Fibroblast of skin of left biceps (primary cell): Measurements from ENCODE around the gene ITGA7.
"Not testable (repeated sequence)": the region's sequence is repeated elsewhere in the genome, so short reads cannot be mapped to it uniquely, and the experiment has no call there.

Experiments
- DNase-seq, 2 experiments: peaks; one replicate each; pipeline ENCODE4 v3.0.0-alpha.2; 2013; ENCODE audit warnings: low read depth in 2 of 2

ITGA7 gene

DNA sequence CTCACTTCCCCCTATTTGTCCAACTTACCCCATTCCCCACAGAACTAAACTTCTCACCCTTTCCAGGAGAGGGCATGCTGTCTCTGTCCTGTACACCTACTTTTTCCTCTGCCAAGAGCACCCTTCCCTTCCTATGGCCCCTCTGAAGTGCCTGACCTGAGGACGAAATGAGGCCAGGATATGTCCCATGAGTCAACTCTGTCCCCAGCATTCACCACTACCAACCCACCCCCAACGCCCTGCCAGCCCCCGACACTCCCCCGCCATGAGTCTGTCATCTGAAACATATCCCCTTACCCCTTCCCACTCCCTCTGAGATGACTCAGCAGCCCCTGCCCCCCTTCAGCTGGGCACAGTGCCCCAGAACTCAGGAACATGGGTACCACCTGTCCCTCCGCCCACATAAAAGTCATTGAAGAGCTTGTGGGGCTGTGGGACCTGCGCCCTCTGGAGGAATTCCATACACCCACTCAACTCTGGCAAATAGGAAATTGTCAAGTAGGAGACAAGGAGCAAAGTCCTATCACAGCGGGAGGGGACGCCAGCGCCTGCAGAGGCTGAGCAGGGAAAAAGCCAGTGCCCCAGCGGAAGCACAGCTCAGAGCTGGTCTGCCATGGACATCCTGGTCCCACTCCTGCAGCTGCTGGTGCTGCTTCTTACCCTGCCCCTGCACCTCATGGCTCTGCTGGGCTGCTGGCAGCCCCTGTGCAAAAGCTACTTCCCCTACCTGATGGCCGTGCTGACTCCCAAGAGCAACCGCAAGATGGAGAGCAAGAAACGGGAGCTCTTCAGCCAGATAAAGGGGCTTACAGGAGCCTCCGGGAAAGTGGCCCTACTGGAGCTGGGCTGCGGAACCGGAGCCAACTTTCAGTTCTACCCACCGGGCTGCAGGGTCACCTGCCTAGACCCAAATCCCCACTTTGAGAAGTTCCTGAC lies 26.3 kb downstream of the ITGA7 start:
- DNase-seq: no peak

DNA sequence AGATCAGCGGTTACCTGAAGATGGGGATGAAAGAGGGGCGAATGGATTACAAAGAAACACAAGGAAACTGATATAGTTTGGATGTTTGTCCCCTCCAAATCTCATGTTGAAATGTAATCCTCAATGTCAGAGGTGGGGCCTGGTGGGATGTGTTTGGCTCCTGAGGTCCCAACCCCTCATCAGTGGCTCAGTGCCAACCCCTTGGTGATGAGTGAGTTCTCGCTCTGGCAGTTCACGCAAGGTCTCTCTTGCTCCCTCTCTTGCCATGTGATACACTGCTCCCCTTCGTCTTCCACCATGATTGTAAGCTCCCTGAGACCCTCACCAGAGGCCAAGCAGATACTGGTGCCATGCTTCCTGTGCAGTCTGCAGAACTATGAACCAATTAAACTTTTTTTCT lies 28.0 kb downstream of the ITGA7 start:
- no peak for DNase-seq

DNA sequence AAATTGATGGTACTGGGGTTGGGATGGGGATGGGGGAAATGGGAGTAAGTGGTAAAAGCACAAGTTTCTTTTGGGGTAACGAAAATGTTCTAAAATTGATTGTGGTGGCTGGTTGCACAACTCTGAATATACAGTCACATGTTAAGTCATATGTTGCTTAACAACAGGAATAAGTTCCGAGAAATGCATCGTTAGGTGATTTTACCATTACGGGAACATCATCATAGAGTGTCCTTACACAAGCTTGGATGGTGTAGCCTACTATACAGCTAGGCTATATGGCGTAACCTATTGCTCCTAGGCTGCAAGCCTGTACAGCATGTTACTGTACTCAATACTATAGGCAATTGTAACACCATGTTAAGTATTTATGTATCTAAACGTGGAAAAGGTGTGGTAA lies 31.0 kb downstream of the ITGA7 start:
- no peak for DNase-seq

DNA sequence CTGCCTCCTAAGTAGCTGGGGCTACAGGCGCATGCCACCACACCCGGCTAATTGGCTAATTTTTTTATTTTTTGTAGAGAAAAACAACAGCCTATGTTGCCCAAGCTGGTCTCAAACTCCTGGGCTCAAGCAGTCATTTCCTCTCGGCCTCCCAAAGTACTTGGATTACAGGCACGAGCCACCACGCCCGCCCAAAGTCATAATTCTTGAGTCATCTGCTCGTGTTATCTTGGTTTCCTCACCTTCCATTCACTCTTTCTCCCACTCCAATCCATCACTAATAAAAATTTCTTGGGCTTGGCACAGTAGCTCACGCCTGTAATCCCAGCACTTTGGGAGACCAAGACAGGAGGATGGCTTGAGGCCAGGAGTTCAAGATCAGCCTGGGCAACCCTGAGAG lies 32.0 kb downstream of the ITGA7 start:
- no peak for DNase-seq

DNA sequence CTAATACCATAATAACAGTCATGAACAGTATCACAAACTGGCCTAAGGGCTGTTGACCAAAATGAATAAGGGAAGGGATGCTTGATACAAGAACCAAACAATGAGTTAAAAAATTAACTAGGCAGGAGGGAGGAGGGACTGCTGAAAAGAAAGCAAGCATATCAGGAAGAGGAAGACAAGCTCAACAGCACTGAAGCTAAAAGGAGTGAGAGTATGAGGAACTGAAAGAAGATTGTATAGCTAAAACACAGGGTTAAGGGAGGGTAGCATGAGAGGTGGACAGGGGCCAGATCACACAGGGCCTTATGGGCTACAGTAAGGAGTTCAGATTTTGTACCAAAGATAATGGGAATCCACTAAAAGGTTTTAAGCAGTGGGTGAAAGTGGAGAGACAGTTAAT lies 34.1 kb downstream of the ITGA7 start:
- no peak for DNase-seq

DNA sequence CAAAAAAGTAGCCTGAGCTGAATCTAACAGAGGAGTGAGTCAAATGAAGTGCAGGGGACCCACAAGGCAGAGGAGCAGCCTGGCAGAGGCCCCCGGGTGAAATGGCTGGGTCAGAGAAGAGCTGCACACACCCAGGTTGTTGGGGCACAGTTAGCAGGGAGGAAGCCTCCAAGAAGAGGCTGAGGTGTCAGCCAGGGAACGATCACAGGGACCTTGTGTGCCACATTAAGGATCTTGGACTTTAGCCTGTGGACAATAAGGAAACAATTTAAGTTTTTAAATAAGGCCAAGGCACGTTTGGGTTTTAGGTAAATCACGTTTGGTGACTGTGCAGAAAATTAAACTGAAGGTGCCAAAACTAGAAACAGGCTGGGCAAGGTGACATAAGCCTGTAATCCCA lies 36.0 kb downstream of the ITGA7 start:
- DNase-seq: no peak

DNA sequence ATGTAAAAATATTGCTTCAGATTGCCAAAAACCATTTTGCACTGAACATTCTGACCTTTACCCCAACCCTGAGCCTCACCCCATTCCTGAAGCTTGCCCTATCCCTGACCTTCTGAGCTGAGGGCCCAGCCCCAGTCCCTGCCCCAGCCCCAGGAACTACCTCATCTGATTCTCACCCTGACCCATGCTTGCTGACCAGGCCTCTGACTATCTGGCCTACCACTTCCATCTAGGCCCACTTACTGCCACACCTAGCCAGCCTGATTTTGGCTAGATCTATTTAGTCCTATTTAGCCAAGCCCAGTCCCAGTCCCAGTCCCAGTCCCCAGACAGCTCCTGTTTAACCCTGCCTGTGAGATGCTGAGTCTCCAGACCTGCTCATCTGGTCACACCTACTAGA lies 37.4 kb downstream of the ITGA7 start:
- no peak for DNase-seq

DNA sequence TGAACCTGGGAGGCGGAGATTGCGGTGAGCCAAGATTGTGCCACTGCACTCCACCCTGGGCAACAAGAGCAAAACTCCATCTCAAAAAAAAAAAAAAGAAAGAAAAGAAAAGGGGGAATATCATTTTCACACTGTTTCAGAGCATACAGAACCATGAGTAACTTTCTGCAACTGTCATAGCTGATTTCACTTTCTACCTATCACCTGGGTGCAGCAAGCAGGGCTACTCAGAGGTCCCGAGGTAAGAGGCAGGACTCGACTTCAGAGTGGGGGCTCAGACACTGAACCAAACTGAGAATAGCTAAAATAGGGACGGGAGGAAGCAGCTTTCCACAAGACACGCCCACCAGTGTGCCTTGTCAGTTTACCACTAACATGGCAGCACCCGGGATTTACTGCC lies 41.2 kb downstream of the ITGA7 start:
- DNase-seq: no peak

DNA sequence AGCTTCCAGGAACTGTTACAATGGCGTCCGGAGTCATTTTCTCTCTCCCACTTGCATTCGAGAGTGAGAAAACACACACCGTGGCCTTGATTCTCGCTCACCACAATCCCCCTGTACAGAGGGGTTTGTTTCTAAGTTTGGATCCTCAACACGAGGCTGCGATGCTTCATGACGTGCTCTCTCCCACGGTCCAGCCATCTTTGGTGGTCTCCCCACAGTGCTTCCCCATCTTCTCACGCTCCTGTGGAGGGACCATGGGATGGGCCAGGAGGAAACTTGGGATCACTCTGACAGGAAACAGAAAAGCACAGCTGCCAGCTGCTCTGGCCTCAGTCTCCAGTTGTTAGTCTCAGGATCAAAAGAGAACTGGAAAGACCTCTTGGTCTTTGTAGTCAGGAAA lies 42.9 kb downstream of the ITGA7 start:
- no peak for DNase-seq

DNA sequence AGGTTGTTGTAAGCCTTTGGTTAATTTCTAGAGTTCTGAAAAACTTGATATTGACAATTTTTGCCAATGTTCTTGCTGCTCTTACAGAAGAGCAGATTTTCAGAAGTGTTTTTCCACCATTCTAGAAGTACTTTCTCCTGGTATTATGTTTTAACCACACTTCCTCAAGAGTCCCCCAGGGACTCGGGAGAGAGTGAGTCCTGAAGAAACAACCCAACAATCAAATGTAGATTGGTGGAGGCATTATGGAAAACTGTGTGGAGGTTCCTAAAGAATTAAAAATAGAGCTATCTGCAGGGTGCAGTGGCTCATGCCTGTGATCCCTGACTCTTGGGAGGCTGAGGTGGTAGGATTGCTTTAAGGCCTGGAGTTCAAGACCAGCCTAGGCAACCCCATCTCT lies 44.3 kb downstream of the ITGA7 start:
- DNase-seq: no peak

DNA sequence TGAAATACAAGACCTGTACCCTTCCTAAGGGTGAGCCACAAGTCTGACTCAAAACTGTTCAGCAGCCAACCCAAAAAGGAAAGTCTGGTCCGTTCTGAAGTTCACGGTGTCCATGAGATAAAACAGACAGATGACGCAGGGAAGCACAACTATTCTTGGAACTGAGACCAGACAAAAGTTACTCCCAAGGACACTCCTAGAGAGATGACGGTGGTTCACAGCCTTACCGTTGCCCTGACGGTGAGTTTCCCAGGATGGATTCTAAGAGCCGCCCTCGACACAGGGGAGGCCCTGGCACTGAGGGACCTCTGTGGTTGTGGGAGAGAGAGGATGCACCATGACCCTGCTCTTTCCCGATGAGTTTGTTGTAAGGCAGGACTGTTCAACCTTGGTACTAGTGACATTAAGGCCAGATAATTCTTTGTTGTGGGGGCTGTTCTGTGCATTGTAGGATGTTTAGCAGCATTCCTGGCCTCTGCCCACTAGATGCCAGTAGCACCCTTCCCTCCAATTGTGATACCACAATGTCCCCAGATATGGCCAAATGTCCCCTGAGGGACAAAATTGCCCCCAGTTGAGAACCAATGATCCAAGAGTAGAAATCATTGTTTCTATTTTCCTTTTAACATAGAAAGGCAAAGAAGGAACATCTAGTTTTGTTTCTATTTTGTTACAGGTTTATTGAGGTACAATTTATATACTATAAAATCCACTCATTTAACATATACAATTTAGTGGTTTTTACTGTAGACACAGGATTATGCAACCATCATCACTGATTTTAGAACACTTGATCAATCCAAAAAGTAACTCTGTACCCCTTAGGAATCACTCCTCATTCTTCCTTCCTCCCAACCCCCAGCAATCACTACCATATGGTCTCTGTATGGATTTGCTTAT lies 48.0 kb downstream of the ITGA7 start:
- DNase-seq: no peak

DNA sequence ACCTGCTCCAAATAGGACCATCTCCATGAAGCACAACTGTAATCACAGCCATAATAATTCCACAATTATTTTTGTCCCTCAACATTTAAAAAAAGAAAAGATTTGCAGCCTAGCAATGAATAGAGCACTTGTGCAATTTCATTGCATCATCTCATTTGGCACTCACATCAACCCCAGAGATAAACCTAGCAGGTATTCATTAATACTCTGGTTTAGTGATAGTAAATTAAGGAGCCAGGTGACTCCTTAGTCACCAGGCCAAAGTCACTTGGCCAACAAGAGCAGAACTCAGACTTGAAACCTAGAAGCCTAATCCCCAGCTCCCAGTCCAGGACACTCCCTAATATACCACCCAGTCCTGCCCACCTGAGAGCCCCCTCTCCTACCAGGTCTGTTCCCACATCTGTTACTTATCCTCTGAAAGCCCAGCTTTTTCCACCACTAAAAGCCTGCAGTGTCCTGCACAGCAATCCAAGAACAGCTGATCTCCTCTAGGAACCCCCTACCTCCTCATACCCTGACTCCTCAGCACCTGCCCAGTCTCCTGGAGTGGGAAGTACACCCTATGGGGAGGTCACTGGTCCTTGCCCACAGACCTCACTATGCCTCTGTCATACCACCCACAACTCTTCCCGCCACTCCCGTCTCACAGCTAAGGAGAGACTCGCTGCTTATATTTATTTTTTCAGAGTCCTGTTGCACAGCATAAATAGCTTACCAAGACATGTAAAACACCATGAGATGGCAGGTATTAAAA lies 48.9 kb downstream of the ITGA7 start:
- DNase-seq: no peak

DNA sequence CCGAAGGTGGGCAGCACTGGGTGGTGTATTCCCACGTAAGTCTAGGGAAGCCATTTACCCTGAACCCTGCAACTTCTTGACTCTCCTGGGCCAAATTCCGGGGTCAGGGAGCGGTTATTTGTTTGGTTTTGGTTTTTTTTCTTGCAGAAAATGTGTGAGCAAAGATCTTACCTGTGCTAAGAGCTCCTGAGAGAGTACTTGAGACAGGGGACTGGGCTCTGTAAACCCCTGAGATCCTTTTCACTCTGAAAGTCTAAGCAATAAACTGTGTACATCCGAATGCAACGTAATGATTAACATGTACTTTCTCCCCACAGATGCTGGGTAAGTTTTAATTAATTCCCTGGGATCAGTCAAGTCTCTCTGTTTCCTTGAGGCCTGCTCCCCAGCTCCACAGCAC lies 49.5 kb downstream of the ITGA7 start:
- no peak for DNase-seq

DNA sequence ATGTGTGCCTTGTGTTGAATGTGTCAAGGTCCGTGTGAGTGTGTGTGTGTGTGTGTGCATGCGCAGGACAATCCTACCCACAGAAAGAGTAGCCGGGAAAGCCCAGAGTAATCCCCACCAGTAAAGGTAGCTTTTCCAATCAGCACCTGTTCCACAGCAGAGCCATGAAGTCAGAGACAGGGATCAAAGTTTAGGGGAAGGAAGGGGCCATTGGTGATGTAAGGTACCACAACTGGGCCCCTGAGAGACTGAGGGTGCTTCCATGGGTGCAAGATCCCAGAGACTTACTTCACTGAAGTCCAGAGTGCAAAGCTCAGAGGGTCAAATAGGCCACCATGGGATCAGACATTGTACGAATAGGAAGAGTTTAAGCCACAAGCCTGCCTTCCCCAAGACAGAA lies 50.5 kb downstream of the ITGA7 start:
- DNase-seq: no peak

DNA sequence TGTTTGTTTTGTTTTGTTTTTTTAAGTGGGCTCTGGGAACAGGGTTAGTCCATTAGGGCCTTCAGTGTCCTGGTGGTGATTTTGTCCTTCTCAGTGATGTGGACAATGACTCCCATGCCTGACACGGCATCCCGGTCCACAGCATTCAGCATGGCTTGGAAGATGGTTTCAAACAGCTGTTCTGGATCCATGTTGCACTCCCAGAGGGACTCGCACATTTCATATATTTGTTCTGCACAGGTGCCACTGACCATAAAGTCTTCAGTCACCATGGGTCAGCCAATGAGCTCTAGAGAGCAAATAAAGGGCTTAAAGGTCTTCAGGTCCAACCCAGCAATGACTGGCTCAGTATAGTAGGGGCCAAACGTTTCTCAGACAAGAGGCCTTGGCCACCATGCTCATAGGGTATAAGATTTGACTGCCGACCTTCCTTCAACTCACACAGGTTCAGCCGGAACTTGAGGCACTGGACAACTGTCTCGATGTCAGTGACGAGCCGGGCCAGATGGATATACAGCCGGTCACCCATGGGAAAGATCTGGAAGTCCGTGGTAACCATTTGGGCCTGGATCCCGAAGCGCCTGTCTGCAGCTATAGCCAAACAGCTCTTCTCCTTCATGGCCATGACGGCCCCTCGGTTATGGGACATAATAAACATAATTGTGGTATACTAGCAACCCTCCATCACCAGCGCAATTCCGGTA lies 53.0 kb downstream of the ITGA7 start:
- DNase-seq: no peak

DNA sequence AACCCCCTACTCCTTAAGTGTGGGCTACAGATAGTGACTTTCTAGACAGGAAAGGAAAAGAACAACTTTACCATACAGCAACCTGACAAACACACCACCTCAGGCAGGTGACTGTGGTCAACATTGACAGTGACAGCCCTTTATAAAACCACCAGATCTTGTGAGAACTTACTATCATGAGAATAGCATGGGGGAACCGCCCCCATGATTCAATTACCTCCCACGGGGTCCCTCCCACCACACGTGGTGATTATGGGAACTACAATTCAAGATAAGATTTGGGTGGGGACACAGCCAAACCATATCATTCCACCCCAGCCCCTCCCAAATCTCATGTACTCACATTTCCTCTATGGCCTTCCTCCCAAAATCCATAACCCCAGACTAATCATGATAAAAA lies 54.7 kb downstream of the ITGA7 start:
- no peak for DNase-seq

DNA sequence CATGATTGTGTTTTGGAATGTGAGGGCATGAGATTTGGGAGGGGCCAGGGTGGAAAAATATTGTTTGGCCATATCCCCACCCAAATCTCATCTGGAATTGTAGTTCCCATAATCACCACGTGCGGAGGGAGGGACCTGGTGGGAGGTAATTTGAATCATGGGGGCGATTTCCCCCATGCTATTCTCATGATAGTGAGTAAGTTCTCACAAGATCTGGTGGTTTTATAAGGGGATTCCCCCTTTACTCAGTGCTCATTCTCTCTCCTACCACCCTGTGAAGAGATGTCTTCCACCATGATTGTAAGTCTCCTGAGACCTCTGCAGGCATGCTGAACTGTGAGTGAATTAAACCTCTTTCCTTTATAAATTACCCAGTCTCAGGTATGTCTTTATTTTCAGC lies 55.4 kb downstream of the ITGA7 start:
- DNase-seq: no peak

DNA sequence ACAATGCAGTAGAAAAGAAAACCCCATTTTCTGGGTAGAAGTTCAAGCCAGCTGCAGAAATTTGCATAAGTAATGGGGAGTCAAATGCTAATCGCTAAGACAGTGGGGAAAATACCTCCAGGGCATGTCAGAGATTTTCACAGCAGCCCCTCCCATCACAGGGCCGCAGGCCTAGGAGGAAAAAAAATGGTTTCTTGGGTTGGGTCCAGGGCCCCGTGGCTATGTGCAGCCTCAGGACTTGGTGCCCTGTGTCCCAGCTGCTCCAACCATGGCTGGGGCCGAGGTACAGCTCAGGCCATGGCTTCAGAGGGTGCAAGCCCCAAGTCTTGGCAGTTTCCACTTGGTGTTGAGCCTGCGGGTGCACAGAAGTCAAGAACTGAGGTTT lies 56.4 kb downstream of the ITGA7 start:
- no peak for DNase-seq

DNA sequence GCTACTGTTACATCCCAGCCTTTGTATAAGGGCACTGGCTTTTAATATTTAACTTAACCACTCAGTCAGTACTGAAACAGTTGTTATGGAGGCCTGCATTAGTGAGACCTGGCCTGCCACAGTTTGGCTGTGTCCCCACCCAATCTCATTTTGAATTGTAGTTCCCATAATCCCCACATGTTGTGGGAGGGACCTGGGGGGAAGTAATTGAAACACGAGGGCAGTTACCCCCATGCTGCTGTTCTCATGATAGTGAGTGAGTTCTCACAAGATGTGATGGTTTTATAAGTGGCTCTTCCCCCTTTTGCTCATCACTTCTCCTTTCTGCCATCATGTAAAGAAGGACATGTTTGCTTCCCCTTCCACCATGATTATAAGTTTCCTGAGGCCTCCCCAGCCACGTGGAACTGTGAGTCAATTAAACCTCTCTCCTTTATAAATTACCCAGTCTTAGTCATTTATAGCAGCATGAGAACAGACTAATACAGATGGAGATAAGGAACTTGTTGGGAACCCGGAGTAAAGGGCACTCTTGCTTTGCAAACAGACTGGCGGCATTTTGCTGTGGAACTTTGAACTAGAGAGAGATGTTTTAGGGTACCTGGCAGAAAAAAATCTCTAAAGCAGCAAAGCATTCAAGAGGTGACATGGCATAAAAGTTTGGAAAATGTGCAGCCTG lies 56.9 kb downstream of the ITGA7 start:
- DNase-seq: not testable (repeated sequence)

DNA sequence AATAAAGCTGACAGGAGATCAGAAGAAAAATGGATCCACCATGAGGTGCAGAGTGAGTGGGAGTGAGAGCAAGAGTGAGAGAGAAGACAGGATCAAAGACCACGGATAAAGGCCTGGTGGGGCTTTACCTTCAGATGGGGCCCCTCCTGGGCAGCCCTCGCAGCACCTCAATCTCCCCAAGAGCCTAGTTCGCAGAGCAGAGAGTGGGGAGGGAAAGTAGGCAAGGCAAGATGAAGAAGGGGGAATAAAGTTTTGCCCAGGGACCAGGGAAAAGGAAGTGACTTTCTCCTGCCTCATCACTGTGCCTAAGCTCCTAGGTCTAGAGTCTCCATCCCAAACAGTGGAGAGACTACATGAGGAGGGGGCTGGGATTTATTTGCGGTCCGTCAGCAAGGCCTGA lies 60.7 kb downstream of the ITGA7 start:
- no peak for DNase-seq

DNA sequence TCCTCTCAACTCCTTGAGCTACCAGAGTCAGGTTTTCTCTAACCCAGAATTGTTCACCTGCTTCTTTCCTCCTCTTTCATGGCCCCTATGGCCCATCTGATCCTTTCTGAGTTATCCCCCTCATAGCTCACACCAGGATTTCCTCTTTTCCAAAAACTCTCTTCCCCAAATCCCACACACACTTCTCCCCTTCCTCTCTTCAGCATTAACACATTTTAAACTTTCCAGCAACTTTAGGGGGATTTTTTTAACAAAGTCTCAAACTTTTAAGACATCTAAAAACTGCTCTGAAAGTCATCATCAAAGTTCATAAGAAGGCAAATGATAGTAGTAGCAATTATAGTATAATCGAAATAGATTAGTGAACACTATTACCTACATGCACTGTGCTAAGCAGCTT lies 63.1 kb downstream of the ITGA7 start:
- DNase-seq: no peak
